ENCODE results near the gene BICC1.

- no peak for TF ChIP-seq CTCF (IDR thresholded peaks at IDR 0.05)
- no peak for TF ChIP-seq POLR2A (IDR thresholded peaks at IDR 0.05)
Observed at GRCh38 chr10:58651742-58652141, 139.1 kb downstream of the BICC1 start.
